ENCODE results near the gene TXLNG. TPM values are rescaled to one million over a fixed set of nuclear protein-coding genes. Genes with fewer than 3 reads are reported as not detected.
A peak's percentile ranks its signal among the peaks of the same experiment; 100 is the strongest.

TXLNG gene
- total RNA-seq (ENCODE audit: low replicate concordance): 6.3 and 13.9 TPM in 2 replicates

- peak; percentile 99 for DNase-seq (ENCODE audit: low read depth)
- TF ChIP-seq CTCF (IDR thresholded peaks at IDR 0.05; ENCODE audit: insufficient read depth, low read length): no peak
- peak within 1 kb of the TSS; percentile 91 for H3K4me3 ChIP-seq (ENCODE audit: low read depth, low read length)
Measured at GRCh38 chrX:16786139-16786790, at the start of gene TXLNG. Gene TXLNG (plus strand): TSS chrX:16786466. CDS start chrX:16786488, 22 bp downstream.

DNA sequence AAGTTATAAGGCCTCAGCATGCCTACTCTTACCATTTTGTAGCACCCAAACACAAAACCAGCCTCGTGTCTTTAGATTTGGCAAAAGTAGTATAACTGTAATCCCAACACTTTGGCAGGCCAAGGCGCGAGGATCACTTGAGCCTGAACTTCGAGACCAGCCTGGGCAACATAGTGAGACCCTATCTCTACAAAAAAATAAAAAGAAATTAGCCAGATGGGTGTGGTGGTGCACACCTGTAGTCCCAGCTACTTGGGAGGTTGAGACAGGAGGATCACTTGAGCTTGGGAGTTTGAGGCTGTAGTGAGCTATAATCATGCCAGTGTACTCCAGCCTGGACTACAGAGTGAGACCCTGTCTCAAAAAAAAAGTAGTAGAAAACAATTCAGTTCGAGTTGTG, 49.2 kb upstream of the TXLNG start:
- no peak overlapping the region for H3K4me3 ChIP-seq (ENCODE audit: low read depth, low read length)
- TF ChIP-seq CTCF (IDR thresholded peaks at IDR 0.05; ENCODE audit: insufficient read depth, low read length): no peak
- no peak for DNase-seq (ENCODE audit: low read depth)

DNA sequence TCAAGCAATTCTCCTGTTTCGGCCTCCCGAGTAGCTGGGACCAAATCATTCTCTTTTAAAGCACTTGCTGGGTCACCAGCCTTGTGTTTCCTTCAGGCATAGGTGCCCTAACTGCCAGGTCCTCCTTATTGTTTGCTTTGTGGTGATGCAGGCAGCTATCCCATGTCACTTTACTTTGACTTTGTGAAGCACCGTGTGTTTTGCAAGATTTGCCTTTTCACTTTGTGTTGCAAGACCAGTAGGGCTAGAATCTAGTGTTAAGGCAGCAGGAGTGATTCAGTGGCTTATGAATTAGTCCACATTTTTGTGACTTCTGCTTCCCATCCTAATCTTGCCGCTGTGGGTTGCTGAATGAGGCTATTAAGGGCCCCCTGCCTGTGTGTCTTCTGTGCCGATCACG, 46.7 kb upstream of the TXLNG start:
- no peak overlapping the region for H3K4me3 ChIP-seq (ENCODE audit: low read depth, low read length)
- no peak for DNase-seq (ENCODE audit: low read depth)
- no peak for TF ChIP-seq CTCF (IDR thresholded peaks at IDR 0.05; ENCODE audit: insufficient read depth, low read length)

GRCh38 chrX:16743604-16744325, 42.5 kb upstream of the TXLNG start:
- no peak overlapping the region for H3K4me3 ChIP-seq (ENCODE audit: low read depth, low read length)
- TF ChIP-seq CTCF (IDR thresholded peaks at IDR 0.05; ENCODE audit: insufficient read depth, low read length): peak; percentile 46
- peak; percentile 72 for DNase-seq (ENCODE audit: low read depth)

DNA sequence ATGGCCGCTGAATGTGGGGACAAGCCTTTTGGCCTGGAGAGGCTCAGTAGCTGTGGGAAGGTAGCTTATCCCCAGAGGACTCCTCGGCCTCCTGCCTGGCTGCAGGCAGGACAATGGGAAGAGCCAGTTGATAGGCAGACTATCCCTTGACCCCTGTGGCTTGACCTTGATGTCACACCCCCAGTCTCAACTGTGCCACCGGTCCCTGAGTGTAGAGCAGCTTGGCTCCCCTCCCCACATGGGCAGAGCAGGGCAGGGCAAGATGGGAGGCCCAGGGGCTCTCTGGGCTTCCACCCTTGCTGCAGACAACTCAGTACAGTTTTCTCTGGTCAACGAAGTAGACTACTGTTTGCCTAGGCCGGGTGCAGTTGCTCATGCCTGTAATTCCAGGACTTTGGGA, 41.2 kb upstream of the TXLNG start:
- no peak for DNase-seq (ENCODE audit: low read depth)
- H3K4me3 ChIP-seq (ENCODE audit: low read depth, low read length): no peak overlapping the region
- TF ChIP-seq CTCF (IDR thresholded peaks at IDR 0.05; ENCODE audit: insufficient read depth, low read length): no peak

GRCh38 chrX:16745659-16746058, 40.6 kb upstream of the TXLNG start:
- no peak overlapping the region for H3K4me3 ChIP-seq (ENCODE audit: low read depth, low read length)
- no peak for TF ChIP-seq CTCF (IDR thresholded peaks at IDR 0.05; ENCODE audit: insufficient read depth, low read length)
- no peak for DNase-seq (ENCODE audit: low read depth)

Measured in fibroblast of the aortic adventitia (primary cell).